NB4 (cell line): Measurements from ENCODE around the gene FXYD1.

Source experiments
- CTCF ChIP-seq: IDR thresholded peaks from one replicate; pipeline ENCODE4 v1.5.1; 2012; ENCODE audit warnings: low read depth, low read length
- POLR2A ChIP-seq: IDR thresholded peaks from 2 replicates; pipeline ENCODE4 v1.6.1; 2011; ENCODE audit warnings: mild to moderate bottlenecking; ENCODE audit not compliant: insufficient read length; ENCODE audit errors: extremely low read depth

GRCh38 chr19:35141837-35142605, 3.4 kb downstream of the FXYD1 start:
- TF ChIP-seq CTCF (no peak), POLR2A (no peak)
